Measurements from ENCODE around the gene POLN. TPM values are rescaled to one million over a fixed set of nuclear protein-coding genes. Genes with fewer than 3 reads are reported as not detected.
A peak's percentile ranks its signal among the peaks of the same experiment; 100 is the strongest.

POLN gene
- total RNA-seq, 2 experiments from 2014 or later: 5.5 to 5.6 TPM

GRCh38 chr4:2058264-2059045, 183.5 kb downstream of the POLN start:
- no peaks in the 10 kb centered on the region for H3K9me3 Mint-ChIP-seq (ENCODE audit: low read depth)
- no peak overlapping the region for H3K4me3 Mint-ChIP-seq
- no peak for DNase-seq
- ATAC-seq: peak; percentile 18
- H3K27me3 Mint-ChIP-seq: peaks cover 33% of the 10 kb centered on the region
- no peaks in the 10 kb centered on the region for H3K4me1 Mint-ChIP-seq
- no peaks in the 10 kb centered on the region for H3K36me3 Mint-ChIP-seq
- CTCF ChIA-PET: no interaction called here
- H3K27ac Mint-ChIP-seq: no peak overlapping the region

GRCh38 chr4:2057382-2058065, 184.4 kb downstream of the POLN start:
- ATAC-seq (no peak), DNase-seq (no peak)
- Mint-ChIP-seq H3K4me3 (no peak overlapping the region), H3K27ac (no peak overlapping the region), H3K9me3 (ENCODE audit: low read depth) (no peaks in the 10 kb centered on the region), H3K4me1 (no peaks in the 10 kb centered on the region), H3K36me3 (no peaks in the 10 kb centered on the region), H3K27me3 (peaks cover 35% of the 10 kb centered on the region)
- CTCF ChIA-PET: no interaction called here

GRCh38 chr4:2054217-2054616, 187.7 kb downstream of the POLN start:
- Mint-ChIP-seq H3K27me3 (peaks cover 54% of the 10 kb centered on the region), H3K9me3 (ENCODE audit: low read depth) (no peaks in the 10 kb centered on the region), H3K36me3 (no peaks in the 10 kb centered on the region), H3K4me3 (no peak overlapping the region), H3K4me1 (no peaks in the 10 kb centered on the region), H3K27ac (no peak overlapping the region)
- no peak for DNase-seq
- CTCF ChIA-PET: no interaction called here
- no peak for ATAC-seq

- no peaks in the 10 kb centered on the region for H3K36me3 Mint-ChIP-seq
- no peak overlapping the region for H3K27ac Mint-ChIP-seq
- DNase-seq: no peak
- ATAC-seq: no peak
- CTCF ChIA-PET: interaction anchor here (0.9 kb wide), 1 partner anchor 9 kb away, joined by 3 read pairs; no protein-coding TSS in a partner anchor
- no peaks in the 10 kb centered on the region for H3K9me3 Mint-ChIP-seq (ENCODE audit: low read depth)
- no peak overlapping the region for H3K4me3 Mint-ChIP-seq
- H3K27me3 Mint-ChIP-seq: peaks cover 35% of the 10 kb centered on the region
- H3K4me1 Mint-ChIP-seq: no peaks in the 10 kb centered on the region
Measured at GRCh38 chr4:2051086-2051485, 190.8 kb downstream of the POLN start.

- no peaks in the 10 kb centered on the region for H3K4me1 Mint-ChIP-seq
- no peak for DNase-seq
- no peak for ATAC-seq
- CTCF ChIA-PET: no interaction called here
- H3K9me3 Mint-ChIP-seq (ENCODE audit: low read depth): no peaks in the 10 kb centered on the region
- no peak overlapping the region for H3K27ac Mint-ChIP-seq
- no peaks in the 10 kb centered on the region for H3K36me3 Mint-ChIP-seq
- H3K27me3 Mint-ChIP-seq: peaks cover 29% of the 10 kb centered on the region
- H3K4me3 Mint-ChIP-seq: no peak overlapping the region
Measured at GRCh38 chr4:2049811-2050210, 192.1 kb downstream of the POLN start.

GRCh38 chr4:2049381-2049780, 192.5 kb downstream of the POLN start:
- H3K27ac Mint-ChIP-seq: no peak overlapping the region
- ATAC-seq: no peak
- CTCF ChIA-PET: no interaction called here
- H3K4me3 Mint-ChIP-seq: no peak overlapping the region
- no peaks in the 10 kb centered on the region for H3K4me1 Mint-ChIP-seq
- H3K9me3 Mint-ChIP-seq (ENCODE audit: low read depth): no peaks in the 10 kb centered on the region
- no peak for DNase-seq
- peaks cover 29% of the 10 kb centered on the region for H3K27me3 Mint-ChIP-seq
- no peaks in the 10 kb centered on the region for H3K36me3 Mint-ChIP-seq

GRCh38 chr4:2048831-2049230, 193.1 kb downstream of the POLN start:
- CTCF ChIA-PET: no interaction called here
- H3K4me1 Mint-ChIP-seq: no peaks in the 10 kb centered on the region
- H3K27me3 Mint-ChIP-seq: peaks cover 25% of the 10 kb centered on the region
- no peak overlapping the region for H3K27ac Mint-ChIP-seq
- no peaks in the 10 kb centered on the region for H3K9me3 Mint-ChIP-seq (ENCODE audit: low read depth)
- ATAC-seq: no peak
- H3K4me3 Mint-ChIP-seq: no peak overlapping the region
- H3K36me3 Mint-ChIP-seq: no peaks in the 10 kb centered on the region
- no peak for DNase-seq

GRCh38 chr4:2047781-2048581, 193.9 kb downstream of the POLN start:
- Mint-ChIP-seq H3K9me3 (ENCODE audit: low read depth) (no peaks in the 10 kb centered on the region), H3K4me1 (no peaks in the 10 kb centered on the region), H3K27me3 (peaks cover 25% of the 10 kb centered on the region), H3K27ac (no peak overlapping the region), H3K36me3 (no peaks in the 10 kb centered on the region), H3K4me3 (no peak overlapping the region)
- peak; percentile 33 for DNase-seq
- ATAC-seq: no peak
- CTCF ChIA-PET: no interaction called here

- Mint-ChIP-seq H3K27me3 (peaks cover 21% of the 10 kb centered on the region), H3K36me3 (no peaks in the 10 kb centered on the region), H3K4me1 (peaks cover 1% of the 10 kb centered on the region), H3K27ac (no peak overlapping the region), H3K4me3 (no peak overlapping the region), H3K9me3 (ENCODE audit: low read depth) (no peaks in the 10 kb centered on the region)
- ATAC-seq (no peak), DNase-seq (peak; percentile 26)
- CTCF ChIA-PET: no interaction called here
Measured at GRCh38 chr4:2047031-2047660, 194.8 kb downstream of the POLN start.

- H3K36me3 Mint-ChIP-seq: no peaks in the 10 kb centered on the region
- H3K9me3 Mint-ChIP-seq (ENCODE audit: low read depth): no peaks in the 10 kb centered on the region
- DNase-seq: no peak
- peaks cover 3% of the 10 kb centered on the region for H3K4me1 Mint-ChIP-seq
- ATAC-seq: no peak
- no peak overlapping the region for H3K27ac Mint-ChIP-seq
- H3K4me3 Mint-ChIP-seq: no peak overlapping the region
- CTCF ChIA-PET: no interaction called here
- peaks cover 19% of the 10 kb centered on the region for H3K27me3 Mint-ChIP-seq
Measured at GRCh38 chr4:2046031-2046961, 195.6 kb downstream of the POLN start.

- Mint-ChIP-seq H3K4me1 (peaks cover 3% of the 10 kb centered on the region), H3K27ac (no peak overlapping the region), H3K4me3 (no peak overlapping the region), H3K27me3 (peaks cover 13% of the 10 kb centered on the region), H3K36me3 (no peaks in the 10 kb centered on the region), H3K9me3 (ENCODE audit: low read depth) (no peaks in the 10 kb centered on the region)
- CTCF ChIA-PET: no interaction called here
- ATAC-seq (no peak), DNase-seq (no peak)
Measured at GRCh38 chr4:2045518-2045951, 196.4 kb downstream of the POLN start.

Data from activated CD8-positive, alpha-beta memory T cell treated with anti-CD3 and anti-CD28 coated beads, Interleukin-2, amount 10 ng/mL, durations not matched to agents 7 days and 5 days (primary cell).